Osteocyte (in vitro differentiated cells): ENCODE results near the gene MICU2. TPM values are rescaled to one million over a fixed set of nuclear protein-coding genes. Genes with fewer than 3 reads are reported as not detected.

ENCODE experiments used
- DNase-seq: peaks from one replicate; pipeline ENCODE4 v3.0.0; 2021; ENCODE audit warnings: mixed read lengths; ENCODE audit not compliant: unreplicated experiment; ENCODE audit errors: extremely low spot score
- H3K27ac Mint-ChIP-seq: one replicate; pipeline ENCODE4 v1.8.0; 2021; ENCODE audit warnings: mild to moderate bottlenecking, mixed read lengths; ENCODE audit not compliant: unreplicated experiment
- H3K27me3 Mint-ChIP-seq: one replicate; pipeline ENCODE4 v1.8.0; 2021; ENCODE audit warnings: mixed read lengths; ENCODE audit not compliant: unreplicated experiment
- H3K36me3 Mint-ChIP-seq: one replicate; pipeline ENCODE4 v1.8.0; 2021; ENCODE audit warnings: mixed read lengths; ENCODE audit not compliant: unreplicated experiment
- H3K4me1 Mint-ChIP-seq: one replicate; pipeline ENCODE4 v1.8.0; 2021; ENCODE audit warnings: mixed read lengths; ENCODE audit not compliant: unreplicated experiment
- H3K4me3 Mint-ChIP-seq: one replicate; pipeline ENCODE4 v1.8.0; 2021; ENCODE audit warnings: mild to moderate bottlenecking, moderate library complexity, mixed read lengths; ENCODE audit not compliant: unreplicated experiment
- H3K9me3 Mint-ChIP-seq: one replicate; pipeline ENCODE4 v1.8.0; 2021; ENCODE audit warnings: mixed read lengths; ENCODE audit not compliant: unreplicated experiment
- total RNA-seq: library from RNA; stranded (reverse); gene quantifications from 2 replicates; pipeline ENCODE4 v1.2.1, GENCODE V29; 2021
- TF ChIP-seq, protein P1 (sequence below): fragments of 200-600 bp; sonication (generic); IDR thresholded peaks from 2 replicates; pipeline ENCODE4 v1.5.0; 2021; ENCODE audit warnings: antibody characterized with exemption, mild to moderate bottlenecking, moderate library complexity

The MICU2 gene
- total RNA-seq, 1 donor from 2014 or later = 31.0 TPM

GRCh38 chr13:21486322-21486721, 117.6 kb downstream of the MICU2 start:
- TF ChIP-seq, protein P1, sequence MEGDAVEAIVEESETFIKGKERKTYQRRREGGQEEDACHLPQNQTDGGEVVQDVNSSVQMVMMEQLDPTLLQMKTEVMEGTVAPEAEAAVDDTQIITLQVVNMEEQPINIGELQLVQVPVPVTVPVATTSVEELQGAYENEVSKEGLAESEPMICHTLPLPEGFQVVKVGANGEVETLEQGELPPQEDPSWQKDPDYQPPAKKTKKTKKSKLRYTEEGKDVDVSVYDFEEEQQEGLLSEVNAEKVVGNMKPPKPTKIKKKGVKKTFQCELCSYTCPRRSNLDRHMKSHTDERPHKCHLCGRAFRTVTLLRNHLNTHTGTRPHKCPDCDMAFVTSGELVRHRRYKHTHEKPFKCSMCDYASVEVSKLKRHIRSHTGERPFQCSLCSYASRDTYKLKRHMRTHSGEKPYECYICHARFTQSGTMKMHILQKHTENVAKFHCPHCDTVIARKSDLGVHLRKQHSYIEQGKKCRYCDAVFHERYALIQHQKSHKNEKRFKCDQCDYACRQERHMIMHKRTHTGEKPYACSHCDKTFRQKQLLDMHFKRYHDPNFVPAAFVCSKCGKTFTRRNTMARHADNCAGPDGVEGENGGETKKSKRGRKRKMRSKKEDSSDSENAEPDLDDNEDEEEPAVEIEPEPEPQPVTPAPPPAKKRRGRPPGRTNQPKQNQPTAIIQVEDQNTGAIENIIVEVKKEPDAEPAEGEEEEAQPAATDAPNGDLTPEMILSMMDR = no peak
- H3K27me3 Mint-ChIP-seq = no peaks in the 10 kb centered on the region
- no peaks in the 10 kb centered on the region for H3K4me1 Mint-ChIP-seq
- H3K4me3 Mint-ChIP-seq = no peak overlapping the region
- peaks cover 33% of the 10 kb centered on the region for H3K36me3 Mint-ChIP-seq
- no peak for DNase-seq
- peaks cover 25% of the 10 kb centered on the region for H3K9me3 Mint-ChIP-seq
- no peak overlapping the region for H3K27ac Mint-ChIP-seq

DNA sequence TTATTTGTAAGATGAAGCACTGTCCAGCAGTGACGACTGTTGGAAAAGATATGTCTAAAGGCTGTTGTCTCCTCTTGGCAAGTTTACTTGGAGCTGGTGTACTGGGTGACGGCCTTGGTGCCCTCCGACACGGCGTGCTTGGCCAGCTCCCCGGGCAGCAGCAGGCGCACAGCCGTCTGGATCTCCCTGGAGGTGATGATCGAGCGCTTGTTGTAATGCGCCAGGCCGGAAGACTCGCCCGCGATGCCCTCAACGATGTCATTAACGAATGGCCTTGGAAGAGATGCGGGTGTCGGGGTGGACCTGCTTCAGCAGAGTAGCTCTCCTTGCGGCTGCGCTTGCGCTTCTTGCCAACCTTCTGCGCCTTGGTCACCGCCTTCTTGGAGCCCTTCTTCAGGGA, 120.2 kb downstream of the MICU2 start:
- Mint-ChIP-seq H3K27me3 (no peaks in the 10 kb centered on the region), H3K36me3 (peaks cover 15% of the 10 kb centered on the region), H3K4me3 (no peak overlapping the region), H3K4me1 (peaks cover 4% of the 10 kb centered on the region), H3K9me3 (peaks cover 13% of the 10 kb centered on the region), H3K27ac (no peak overlapping the region)
- DNase-seq = no peak
- TF ChIP-seq, protein P1 = no peak

- Mint-ChIP-seq H3K27me3 (no peaks in the 10 kb centered on the region), H3K27ac (no peak overlapping the region), H3K36me3 (peaks cover 4% of the 10 kb centered on the region), H3K4me3 (no peak overlapping the region), H3K4me1 (peaks cover 12% of the 10 kb centered on the region), H3K9me3 (no peaks in the 10 kb centered on the region)
- no peak for DNase-seq
- TF ChIP-seq, protein P1 = no peak
Observed at GRCh38 chr13:21481359-21481758, 122.6 kb downstream of the MICU2 start.

DNA sequence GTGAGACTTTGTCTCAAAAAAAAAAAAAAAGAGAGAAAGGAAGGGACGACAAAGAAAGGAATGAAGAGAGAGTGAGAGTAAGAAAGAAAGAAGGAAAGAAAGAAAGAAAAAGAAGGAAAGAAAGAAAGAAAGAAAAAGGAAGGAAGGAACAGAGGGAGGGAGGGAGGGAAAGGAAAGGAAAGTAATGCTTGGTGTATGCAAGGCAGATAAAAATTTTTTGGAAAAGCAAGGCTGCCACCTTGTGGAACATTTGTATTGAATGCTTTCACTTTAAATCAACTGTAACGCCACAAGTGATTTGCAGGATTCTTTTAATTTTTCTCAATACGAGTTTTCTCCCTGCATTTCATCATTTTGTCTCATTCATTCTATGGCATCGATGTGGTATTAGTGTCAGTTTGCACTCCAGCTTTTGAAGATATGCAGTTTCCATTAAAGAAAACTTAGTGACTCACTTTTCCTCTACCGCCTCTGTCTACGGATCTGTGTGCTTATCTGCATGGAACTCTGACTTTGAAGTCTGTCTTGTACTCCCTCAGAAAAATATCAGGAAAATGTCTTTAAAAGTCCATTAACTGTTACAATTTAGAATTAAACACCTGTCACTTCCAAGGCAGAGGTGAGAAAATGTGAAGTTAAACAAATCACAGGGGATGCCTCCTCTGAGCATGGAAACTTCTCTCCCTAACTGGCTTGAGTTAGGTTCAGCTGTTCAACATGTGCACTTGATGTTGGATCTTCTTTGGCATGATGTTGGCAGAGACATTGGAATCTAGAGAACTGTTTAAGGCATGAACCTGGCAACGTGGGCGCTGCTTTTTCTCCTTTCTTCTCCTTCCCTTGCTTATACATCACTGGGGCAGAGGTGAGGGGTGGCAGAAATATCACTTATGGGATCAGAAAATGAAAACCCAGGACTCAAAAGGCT, 124.8 kb downstream of the MICU2 start:
- Mint-ChIP-seq H3K9me3 (no peaks in the 10 kb centered on the region), H3K27me3 (no peaks in the 10 kb centered on the region), H3K27ac (no peak overlapping the region), H3K36me3 (no peaks in the 10 kb centered on the region), H3K4me3 (peak overlapping the region; percentile 67), H3K4me1 (peaks cover 12% of the 10 kb centered on the region)
- DNase-seq = no peak
- TF ChIP-seq, protein P1 = peak; percentile 74

DNA sequence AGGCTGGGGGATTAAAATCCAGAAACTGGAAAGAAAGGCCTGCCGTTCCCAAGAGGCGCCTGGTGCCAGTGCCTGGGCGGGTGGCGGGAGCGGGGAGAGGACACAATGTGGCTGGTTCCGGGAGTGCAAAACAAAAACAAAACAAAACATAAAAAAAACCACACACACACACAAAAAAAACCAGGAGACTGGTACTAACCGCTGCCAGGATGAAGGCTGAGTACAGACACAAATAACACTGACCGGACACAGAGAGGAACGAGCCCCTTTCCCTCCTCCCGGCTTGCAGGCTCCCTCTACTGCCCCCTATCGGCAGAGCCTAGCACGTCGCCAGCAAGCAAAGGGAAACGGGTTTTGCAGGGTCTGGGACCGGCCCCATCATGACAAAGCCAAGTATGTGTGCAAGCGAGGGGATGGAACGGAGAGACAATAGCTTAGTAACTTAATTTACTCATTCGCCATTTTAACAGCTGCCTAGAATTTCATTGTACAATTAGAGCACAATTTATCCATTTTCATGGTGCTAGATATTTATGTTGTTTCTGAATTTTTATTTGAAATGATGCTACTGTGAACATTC, 127.0 kb downstream of the MICU2 start:
- Mint-ChIP-seq H3K4me1 (peaks cover 12% of the 10 kb centered on the region), H3K27ac (peak overlapping the region; percentile 24), H3K36me3 (no peaks in the 10 kb centered on the region), H3K27me3 (no peaks in the 10 kb centered on the region), H3K9me3 (no peaks in the 10 kb centered on the region), H3K4me3 (peak overlapping the region; percentile 69)
- TF ChIP-seq, protein P1 = peak; percentile 97
- DNase-seq = peak; percentile 93
